SK-N-SH (cell line): ENCODE results near the gene ZNF584. TPM values are rescaled to one million over a fixed set of nuclear protein-coding genes. Genes with fewer than 3 reads are reported as not detected.
"Not testable (repeated sequence)": the region's sequence is repeated elsewhere in the genome, so short reads cannot be mapped to it uniquely, and the experiment has no call there.

Source experiments
- CTCF ChIA-PET: fragments of 300-600, 350-600 bp; formaldehyde crosslinking; extraction: SDS; loops from one replicate; lab custom pipeline; 2021; lab: Yijun Ruan, JAX
- POLR2A ChIA-PET: fragments of 350-600 bp; sonication (Branson Sonifier 250); formaldehyde crosslinking; extraction: SDS; loops from one replicate; lab custom pipeline; 2020; ENCODE audit warnings: antibody characterized with exemption, inconsistent platforms; lab: Yijun Ruan, JAX
- DNase-seq: peaks from one replicate; pipeline ENCODE4 v3.0.0; 2012
- H2AFZ ChIP-seq: fragments of 200-600 bp; sonication (generic); 2 replicates; pipeline ENCODE4 v1.8.1; 2016; ENCODE audit warnings: antibody characterized with exemption, mild to moderate bottlenecking, low read depth
- H3F3A ChIP-seq: fragments of 200-600 bp; sonication (generic); replicated peaks from 2 replicates; pipeline ENCODE3; 2016; ENCODE audit warnings: antibody characterized with exemption, mild to moderate bottlenecking; ENCODE audit not compliant: insufficient read depth
- H3K27ac ChIP-seq, 2 experiments: fragments of 200-500 bp in 1 of 2; fragments of 200-600 bp in 1 of 2; sonication (Bioruptor generic) in 1 of 2; sonication (generic), shearing (Covaris generic) in 1 of 2; 2 replicates each; pipeline versions ENCODE4 v1.5.1 to v1.6.1; 2014 to 2016; ENCODE audit warnings: low read depth in 2 of 2, inconsistent platforms in 1 of 2, low read length in 1 of 2, mild to moderate bottlenecking in 1 of 2, mixed read lengths in 1 of 2
- H3K27me3 ChIP-seq: fragments of 200-600 bp; sonication (generic), shearing (Covaris generic); 2 replicates; pipeline ENCODE4 v1.6.1; 2016; ENCODE audit warnings: mixed run types; ENCODE audit not compliant: insufficient read depth
- H3K36me3 ChIP-seq, 2 experiments: fragments of 200-500 bp in 1 of 2; fragments of 200-600 bp in 1 of 2; sonication (Bioruptor generic) in 1 of 2; sonication (generic) in 1 of 2; replicated peaks in 1 of 2; 2 replicates each; pipeline versions ENCODE3 to v1.5.1; 2014 to 2016; ENCODE audit warnings: low read length in 1 of 2, mild to moderate bottlenecking in 1 of 2; ENCODE audit not compliant: insufficient read depth in 2 of 2, control insufficient read depth in 1 of 2
- H3K4me1 ChIP-seq, 2 experiments: fragments of 200-500 bp in 1 of 2; fragments of 200-600 bp in 1 of 2; sonication (Bioruptor generic) in 1 of 2; sonication (generic), shearing (Covaris generic) in 1 of 2; 2 replicates each; pipeline versions ENCODE4 v1.5.1 to v1.6.1; 2014 to 2016; ENCODE audit warnings: low read depth in 1 of 2, low read length in 1 of 2, mixed run types in 1 of 2; ENCODE audit not compliant: insufficient read depth in 2 of 2, control insufficient read depth in 1 of 2
- H3K4me2 ChIP-seq: fragments of 200-600 bp; sonication (generic), shearing (Covaris generic); 2 replicates; pipeline ENCODE4 v1.6.1; 2017; ENCODE audit warnings: mixed run types
- H3K4me3 ChIP-seq, 2 experiments: fragments of 200-500 bp in 1 of 2; fragments of 200-600 bp in 1 of 2; sonication (Bioruptor generic) in 1 of 2; sonication (generic), shearing (Covaris generic) in 1 of 2; 2 replicates each; pipeline versions ENCODE4 v1.5.1 to v1.8.1; 2014 to 2016; ENCODE audit warnings: low read depth in 2 of 2, inconsistent platforms in 1 of 2, low read length in 1 of 2, mild to moderate bottlenecking in 1 of 2, mixed read lengths in 1 of 2, moderate library complexity in 1 of 2
- H3K79me2 ChIP-seq: fragments of 200-600 bp; sonication (generic); 2 replicates; pipeline ENCODE4 v1.8.1; 2017; ENCODE audit warnings: mild to moderate bottlenecking; ENCODE audit not compliant: insufficient read depth
- H3K9ac ChIP-seq: fragments of 200-600 bp; sonication (generic); 2 replicates; pipeline ENCODE4 v1.6.1; 2017; ENCODE audit warnings: mixed run types
- H3K9me2 ChIP-seq: fragments of 200-600 bp; sonication (generic); 2 replicates; pipeline ENCODE4 v1.6.1; 2017; ENCODE audit warnings: mixed run types
- H3K9me3 ChIP-seq: fragments of 200-600 bp; sonication (generic); 2 replicates; pipeline ENCODE4 v1.6.1; 2017; ENCODE audit warnings: mixed run types, mild to moderate bottlenecking, moderate library complexity
- H4K20me1 ChIP-seq: fragments of 200-600 bp; sonication (generic); 2 replicates; pipeline ENCODE4 v1.6.1; 2017; ENCODE audit warnings: mild to moderate bottlenecking, mixed run types; ENCODE audit not compliant: insufficient read depth
- CTCF ChIP-seq: fragments of 200-600 bp; sonication (generic); IDR thresholded peaks from 2 replicates; pipeline ENCODE4 v1.6.1; 2017; ENCODE audit warnings: antibody characterized with exemption, mild to moderate bottlenecking, moderate library complexity
- ELF1 ChIP-seq: IDR thresholded peaks from 2 replicates; pipeline ENCODE4 v1.4.0; 2012
- EZH2phosphoT487 ChIP-seq: fragments of 200-600 bp; sonication (generic); IDR thresholded peaks from 2 replicates; pipeline ENCODE4 v1.6.1; 2017; ENCODE audit warnings: low read depth, mixed run types, mild to moderate bottlenecking, antibody characterized with exemption, moderate library complexity, borderline replicate concordance
- FOSL2 ChIP-seq: IDR thresholded peaks from 2 replicates; pipeline ENCODE4 v1.4.0; 2012; ENCODE audit warnings: low read depth, mild to moderate bottlenecking, moderate library complexity, borderline replicate concordance
- GABPA ChIP-seq: IDR thresholded peaks from 2 replicates; pipeline ENCODE4 v1.4.0; 2012; ENCODE audit warnings: low read depth, mild to moderate bottlenecking
- MAX ChIP-seq: IDR thresholded peaks from 2 replicates; pipeline ENCODE4 v1.4.0; 2012; ENCODE audit warnings: low read depth
- RCOR1 ChIP-seq: fragments of 150-350 bp; IDR thresholded peaks from 2 replicates; pipeline ENCODE4 v1.6.1; 2017; ENCODE audit warnings: antibody characterized with exemption, low read length
- WGBS: methylation state at CpG from one replicate; pipeline ENCODE4 v1.1.6; 2017; ENCODE audit warnings: low lambda C conversion rate; 5-methylcytosine and 5-hydroxymethylcytosine counted together
- polyA plus RNA-seq, 3 experiments: library from polyadenylated mRNA; depleted of rRNA; stranded (reverse); fragments of >200 nt; gene quantifications; 2 replicates each; pipeline ENCODE4 v1.2.3, GENCODE V29; 2012
- TF ChIP-seq, protein P1 (sequence below): IDR thresholded peaks from 2 replicates; pipeline ENCODE4; 2012

ZNF584 gene
- polyA plus RNA-seq, 1 of the 3 experiments (the other 2 are of a cell fraction), result 9.4 TPM

GRCh38 chr19:58442986-58443385 is 34.5 kb downstream of the ZNF584 start:
- Histone ChIP-seq H3K79me2 (peaks cover 13% of the 10 kb centered on the region; the same call in 1 of the 2 replicates), H3K4me1 (peaks cover 0 to 16% of the 10 kb centered on the region in 2 experiments; a peak in 1 of 4 replicates)
- DNase-seq, H3K4me3 ChIP-seq, H3K36me3 ChIP-seq, H2AFZ ChIP-seq, H4K20me1 ChIP-seq, H3F3A ChIP-seq, H3K27ac ChIP-seq, H3K9ac ChIP-seq, H3K27me3 ChIP-seq, H3K9me3 ChIP-seq, POLR2A ChIA-PET, H3K4me2 ChIP-seq, CTCF ChIA-PET, H3K9me2 ChIP-seq: not testable (repeated sequence)
- 67% methylated on average over 7 of the region's 7 CpGs for WGBS

DNA sequence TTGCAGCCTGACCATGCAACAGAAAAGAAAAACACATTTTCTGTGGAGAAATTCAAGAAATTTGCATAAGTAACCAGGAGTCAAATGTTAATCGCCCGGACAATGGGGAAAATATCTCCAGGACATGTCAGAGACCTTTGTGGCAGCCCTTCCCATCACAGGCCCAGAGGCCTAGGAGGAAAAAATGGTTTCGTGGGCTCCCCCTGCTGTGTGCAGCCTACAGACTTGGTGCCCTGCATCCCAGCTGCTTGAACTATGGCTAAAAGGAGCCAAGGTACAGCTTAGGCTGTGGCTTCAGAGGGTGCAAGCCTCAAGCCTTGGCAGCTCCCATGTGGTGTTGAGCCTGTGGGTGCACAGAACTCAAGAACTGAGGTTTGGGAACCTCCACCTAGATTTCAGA is 40.4 kb downstream of the ZNF584 start:
- H3K36me3 ChIP-seq, DNase-seq, H3K79me2 ChIP-seq, H3K9me2 ChIP-seq, H3K27ac ChIP-seq, H3K9me3 ChIP-seq, CTCF ChIA-PET, H3K4me1 ChIP-seq, H3K4me2 ChIP-seq, H4K20me1 ChIP-seq, H3K27me3 ChIP-seq, H3F3A ChIP-seq, POLR2A ChIA-PET, H3K4me3 ChIP-seq, H3K9ac ChIP-seq, H2AFZ ChIP-seq: not testable (repeated sequence)
- 7% methylated on average over 3 of the region's 3 CpGs for WGBS

DNA sequence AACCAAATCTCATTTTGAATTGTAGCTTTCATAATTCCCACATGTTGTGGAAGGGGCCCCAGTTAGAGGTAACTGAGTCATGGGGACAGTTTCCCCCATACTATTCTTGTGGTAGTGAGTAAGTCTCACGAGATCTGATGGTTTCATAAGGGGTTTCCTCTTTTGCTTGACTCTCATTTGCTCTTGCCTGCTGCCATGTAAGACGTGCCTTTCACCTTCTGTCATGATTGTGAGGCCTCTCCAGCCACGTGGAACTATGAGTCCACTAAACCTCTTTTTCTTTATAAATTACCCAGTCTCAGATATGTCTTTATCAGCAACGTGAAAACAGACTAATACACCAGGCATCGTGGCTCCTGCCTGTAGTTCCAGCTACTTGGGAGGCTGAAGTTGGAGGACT is 41.5 kb downstream of the ZNF584 start:
- H3K9me2 ChIP-seq, H3K9ac ChIP-seq, H3K4me3 ChIP-seq, CTCF ChIA-PET, H3K4me1 ChIP-seq, H3K4me2 ChIP-seq, H3K27me3 ChIP-seq, H3F3A ChIP-seq, DNase-seq, H3K27ac ChIP-seq, H3K9me3 ChIP-seq, H4K20me1 ChIP-seq, H2AFZ ChIP-seq, H3K79me2 ChIP-seq: not testable (repeated sequence)
- 19% methylated on average over 5 of the region's 5 CpGs for WGBS
- POLR2A ChIA-PET, result interaction anchor here (1.3 kb wide), 1 partner anchor 70 kb away, joined by 3 read pairs; the partner anchor contains the start of gene ZBTB45
- H3K36me3 ChIP-seq, result peaks cover 0 to 13% of the 10 kb centered on the region in 2 experiments

DNA sequence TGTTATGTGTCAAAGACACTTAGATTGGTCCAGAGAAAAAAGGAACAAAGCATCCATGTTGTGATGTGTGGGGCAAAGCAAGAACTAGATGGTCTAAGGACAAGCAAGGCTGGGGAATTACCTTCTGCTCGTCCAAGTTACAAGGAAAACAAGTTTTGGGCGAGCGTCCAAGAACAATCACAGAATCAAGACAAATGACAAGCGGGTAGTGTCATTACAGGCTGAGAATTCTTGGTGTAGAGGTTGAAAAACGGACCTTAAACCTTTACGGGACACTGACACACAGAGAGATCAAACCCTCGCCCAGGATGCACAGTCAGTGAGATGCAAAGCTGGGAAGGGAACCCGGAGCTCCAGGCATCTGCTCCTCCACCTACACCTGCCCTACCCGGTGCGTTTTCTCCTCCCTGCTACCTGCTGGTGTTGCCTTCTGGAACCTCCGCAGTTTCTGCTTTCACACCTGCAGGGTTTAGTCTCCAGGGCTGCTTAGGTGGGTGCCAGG is 42.5 kb downstream of the ZNF584 start:
- Histone ChIP-seq H3K79me2 (no peaks in the 10 kb centered on the region), H3K9me3 (no peaks in the 10 kb centered on the region; the same call in 1 of the 2 replicates), H3K9ac (peak overlapping the region; percentile 62; the same call in 1 of the 2 replicates), H3K4me1 (peaks cover 0 to 7% of the 10 kb centered on the region in 2 experiments; a peak in 1 of 4 replicates), H3K27me3 (no peaks in the 10 kb centered on the region), H3K36me3 (peaks cover 0 to 17% of the 10 kb centered on the region in 2 experiments), H3K27ac (no peak overlapping the region), H3K9me2 (no peaks in the 10 kb centered on the region), H3F3A (no peaks in the 10 kb centered on the region), H3K4me2 (peak overlapping the region; percentile 76), H2AFZ (peak overlapping the region; percentile 98), H4K20me1 (no peaks in the 10 kb centered on the region), H3K4me3 (peak overlapping the region; percentile 89 to 90)
- POLR2A ChIA-PET, result interaction anchor here (0.6 to 1.3 kb wide), 4 partner anchors 11 to 69 kb away, joined by 3 to 6 read pairs (median 3); partner anchors contain the start of genes ZBTB45, ZNF132 and ZNF324
- 2% methylated on average over 11 of the region's 11 CpGs for WGBS
- DNase-seq, result no peak
- CTCF ChIA-PET, result no interaction called here
- TF ChIP-seq GABPA (no peak), FOSL2 (no peak), EZH2phosphoT487 (no peak), MAX (no peak), ELF1 (no peak), CTCF (no peak), RCOR1 (no peak)
- TF ChIP-seq, protein P1, sequence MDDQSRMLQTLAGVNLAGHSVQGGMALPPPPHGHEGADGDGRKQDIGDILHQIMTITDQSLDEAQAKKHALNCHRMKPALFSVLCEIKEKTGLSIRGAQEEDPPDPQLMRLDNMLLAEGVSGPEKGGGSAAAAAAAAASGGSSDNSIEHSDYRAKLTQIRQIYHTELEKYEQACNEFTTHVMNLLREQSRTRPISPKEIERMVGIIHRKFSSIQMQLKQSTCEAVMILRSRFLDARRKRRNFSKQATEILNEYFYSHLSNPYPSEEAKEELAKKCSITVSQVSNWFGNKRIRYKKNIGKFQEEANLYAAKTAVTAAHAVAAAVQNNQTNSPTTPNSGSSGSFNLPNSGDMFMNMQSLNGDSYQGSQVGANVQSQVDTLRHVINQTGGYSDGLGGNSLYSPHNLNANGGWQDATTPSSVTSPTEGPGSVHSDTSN, result no peak
